ENCODE measurements around the gene NR2C1. TPM values are rescaled to one million over a fixed set of nuclear protein-coding genes. Genes with fewer than 3 reads are reported as not detected.
"Not testable (repeated sequence)": the region's sequence is repeated elsewhere in the genome, so short reads cannot be mapped to it uniquely, and the experiment has no call there.

The NR2C1 gene
- total and polyA plus RNA-seq, 2 of the 8 experiments (the other 6 are each of a cell fraction or from before 2014, with no cell fraction given) = 22.8 to 48.3 TPM

GRCh38 chr12:95096378-95096777 is 23.0 kb upstream of the NR2C1 start (continued):
- no peak for TF ChIP-seq CHD2 (IDR thresholded peaks at IDR 0.05; ENCODE audit: low read length)
- no peak for TF ChIP-seq POU5F1 (IDR thresholded peaks at IDR 0.05; ENCODE audit: low read depth, low read length)
- TF ChIP-seq CTBP2 (IDR thresholded peaks at IDR 0.05; ENCODE audit: borderline replicate concordance, insufficient read depth, insufficient read length, low read length) = no peak
- TF ChIP-seq, protein P1, sequence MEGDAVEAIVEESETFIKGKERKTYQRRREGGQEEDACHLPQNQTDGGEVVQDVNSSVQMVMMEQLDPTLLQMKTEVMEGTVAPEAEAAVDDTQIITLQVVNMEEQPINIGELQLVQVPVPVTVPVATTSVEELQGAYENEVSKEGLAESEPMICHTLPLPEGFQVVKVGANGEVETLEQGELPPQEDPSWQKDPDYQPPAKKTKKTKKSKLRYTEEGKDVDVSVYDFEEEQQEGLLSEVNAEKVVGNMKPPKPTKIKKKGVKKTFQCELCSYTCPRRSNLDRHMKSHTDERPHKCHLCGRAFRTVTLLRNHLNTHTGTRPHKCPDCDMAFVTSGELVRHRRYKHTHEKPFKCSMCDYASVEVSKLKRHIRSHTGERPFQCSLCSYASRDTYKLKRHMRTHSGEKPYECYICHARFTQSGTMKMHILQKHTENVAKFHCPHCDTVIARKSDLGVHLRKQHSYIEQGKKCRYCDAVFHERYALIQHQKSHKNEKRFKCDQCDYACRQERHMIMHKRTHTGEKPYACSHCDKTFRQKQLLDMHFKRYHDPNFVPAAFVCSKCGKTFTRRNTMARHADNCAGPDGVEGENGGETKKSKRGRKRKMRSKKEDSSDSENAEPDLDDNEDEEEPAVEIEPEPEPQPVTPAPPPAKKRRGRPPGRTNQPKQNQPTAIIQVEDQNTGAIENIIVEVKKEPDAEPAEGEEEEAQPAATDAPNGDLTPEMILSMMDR (IDR thresholded peaks at IDR 0.05; ENCODE audit: control extremely low read depth in 1 of 3, insufficient read depth in 1 of 3, low read depth in 1 of 3, low read length in 3 of 3) = no peak
- no peak for TF ChIP-seq NANOG (IDR thresholded peaks at IDR 0.05; ENCODE audit: insufficient read depth, low read depth, low read length, poor library complexity, severe bottlenecking)
- TF ChIP-seq SUZ12 (IDR thresholded peaks at IDR 0.05; ENCODE audit: low read length) = no peak

- H3K4me1 ChIP-seq (replicated peaks in 1 of 4; ENCODE audit: control insufficient read depth in 3 of 4, insufficient read depth in 4 of 4, low read length in 3 of 4); H3K23me2 ChIP-seq (ENCODE audit: low read depth, low read length); H3K56ac ChIP-seq (replicated peaks; ENCODE audit: insufficient read length, low read depth, low read length); H2AK5ac ChIP-seq (ENCODE audit: low read depth, low read length); H2BK12ac ChIP-seq (ENCODE audit: low read depth, low read length); H3K9me3 ChIP-seq (ENCODE audit: insufficient read depth in 2 of 2, low read depth in 1 of 2, low read length in 1 of 2); H4K91ac ChIP-seq (replicated peaks; ENCODE audit: insufficient read length, low read length); H3K79me1 ChIP-seq (ENCODE audit: low read depth, low read length); H4K20me1 ChIP-seq (replicated peaks in 1 of 2; ENCODE audit: control insufficient read depth in 1 of 2, insufficient read depth in 2 of 2, low read length in 2 of 2); H3K4me2 ChIP-seq (ENCODE audit: insufficient read depth in 1 of 2, low read depth in 2 of 2, low read length in 2 of 2); H4K8ac ChIP-seq (ENCODE audit: extremely low read depth, insufficient read depth, low read length); H3K4me3 ChIP-seq (ENCODE audit: extremely low read depth in 1 of 4, insufficient read depth in 2 of 4, low read depth in 3 of 4, low read length in 4 of 4); H3K27ac ChIP-seq (ENCODE audit: low read depth, low read length); H2BK5ac ChIP-seq (ENCODE audit: low read depth, low read length); H2BK120ac ChIP-seq (replicated peaks; ENCODE audit: low read depth, low read length); H3K14ac ChIP-seq (ENCODE audit: insufficient read length); H3K18ac ChIP-seq (ENCODE audit: extremely low read depth, low read length); H4K5ac ChIP-seq (ENCODE audit: insufficient read length, low read depth, low read length); H2BK20ac ChIP-seq (ENCODE audit: low read length); H3K79me2 ChIP-seq (ENCODE audit: control insufficient read depth in 1 of 2, insufficient read depth in 2 of 2, low read length in 2 of 2); H2AFZ ChIP-seq (ENCODE audit: low read length); FAIRE-seq; H3K27me3 ChIP-seq (replicated peaks in 1 of 4; ENCODE audit: control insufficient read depth in 3 of 4, extremely low read depth in 1 of 4, insufficient read depth in 3 of 4, low read length in 3 of 4); H3K23ac ChIP-seq (ENCODE audit: insufficient read length); H3K4ac ChIP-seq (replicated peaks; ENCODE audit: insufficient read length, low read depth, low read length); H3K9ac ChIP-seq (replicated peaks in 1 of 4; ENCODE audit: extremely low read depth in 1 of 4, low read depth in 3 of 4, low read length in 3 of 4); H2BK15ac ChIP-seq (ENCODE audit: low read length); DNase-seq (ENCODE audit: low read depth in 1 of 2, low spot score in 2 of 2): not testable (repeated sequence)
- WGBS, 2 experiments (ENCODE audit: extremely low coverage in 1 of 2, insufficient coverage in 1 of 2, insufficient read length in 1 of 2, insufficient replicate concordance in 2 of 2, low coverage in 1 of 2, low lambda C conversion rate in 2 of 2, missing lambda C conversion rate in 1 of 2) = 88% methylated on average over 1 of the region's 2 CpGs; no CpG with 5 or more reads in 1 of the 2 experiments
- POLR2A ChIA-PET (ENCODE audit: partially characterized antibody) = interaction anchor here (0.6 to 1.5 kb wide), 2 partner anchors 16 to 954 kb away, joined by 4 to 5 read pairs; no protein-coding TSS in a partner anchor
- H3K36me3 ChIP-seq (ENCODE audit: control insufficient read depth in 2 of 4, insufficient read depth in 4 of 4, low read length in 3 of 4) = peaks cover 6 to 41% (median 17%) of the 10 kb centered on the region in 4 experiments; a peak in 7 of 8 replicates
- CTCF ChIA-PET (ENCODE audit: partially characterized antibody) = interaction anchor here (1.1 to 1.5 kb wide), 2 partner anchors 11 to 23 kb away, joined by 3 to 5 read pairs; partner anchors contain the start of gene NR2C1
Observed at GRCh38 chr12:95095866-95096265, 22.4 kb upstream of the NR2C1 start.
